Astrocyte (in vitro differentiated cells and primary cell): ENCODE data around the gene AGT.

ENCODE experiments used
- CTCF ChIP-seq: IDR thresholded peaks from 2 replicates; pipeline ENCODE4 v1.5.1; 2011; ENCODE audit warnings: low read depth, mild to moderate bottlenecking, inconsistent platforms, low read length, moderate library complexity; ENCODE audit not compliant: insufficient read depth
- EZH2 ChIP-seq: IDR thresholded peaks from 2 replicates; pipeline ENCODE4 v1.6.1; 2012; ENCODE audit warnings: mild to moderate bottlenecking, low read length, inconsistent platforms; ENCODE audit not compliant: insufficient read depth

- TF ChIP-seq CTCF (no peak), EZH2 (no peak)
Observed at GRCh38 chr1:230682882-230683610, 30.9 kb downstream of the AGT start.
